Nephron progenitor cell (in vitro differentiated cells): ENCODE results near the gene ADCK2.
"Not testable (repeated sequence)": the region's sequence is repeated elsewhere in the genome, so short reads cannot be mapped to it uniquely, and the experiment has no call there.

Source experiments
- DNase-seq: peaks from one replicate; pipeline ENCODE4 v3.0.0; 2021
- H3K27ac Mint-ChIP-seq: 2 replicates; pipeline ENCODE4 v1.8.0; 2021; ENCODE audit warnings: mild to moderate bottlenecking, moderate library complexity, mixed read lengths
- H3K27me3 Mint-ChIP-seq: 2 replicates; pipeline ENCODE4 v1.8.0; 2021; ENCODE audit warnings: mild to moderate bottlenecking, low read depth, mixed read lengths; ENCODE audit not compliant: poor library complexity
- H3K36me3 Mint-ChIP-seq: 2 replicates; pipeline ENCODE4 v1.8.0; 2021; ENCODE audit warnings: low read depth, mixed read lengths
- H3K4me1 Mint-ChIP-seq: 2 replicates; pipeline ENCODE4 v1.8.0; 2021; ENCODE audit warnings: mixed read lengths
- H3K4me3 Mint-ChIP-seq: 2 replicates; pipeline ENCODE4 v1.8.0; 2021; ENCODE audit warnings: mild to moderate bottlenecking, moderate library complexity, mixed read lengths
- H3K9me3 Mint-ChIP-seq: 2 replicates; pipeline ENCODE4 v1.8.0; 2021; ENCODE audit warnings: mild to moderate bottlenecking, moderate library complexity, mixed read lengths
- TF ChIP-seq, protein P1 (sequence below): fragments of 200-600 bp; sonication (generic); IDR thresholded peaks from 2 replicates; pipeline ENCODE4 v1.5.0; 2021; ENCODE audit warnings: antibody characterized with exemption

Gene ADCK2

GRCh38 chr7:140685407-140686087 lies 12.8 kb downstream of the ADCK2 start:
- Mint-ChIP-seq H3K27me3 (peaks cover 4% of the 10 kb centered on the region), H3K4me1 (peaks cover 19% of the 10 kb centered on the region)

GRCh38 chr7:140686921-140687320 lies 14.2 kb downstream of the ADCK2 start:
- H3K4me3 Mint-ChIP-seq: no peak overlapping the region
- no peaks in the 10 kb centered on the region for H3K9me3 Mint-ChIP-seq
- H3K27me3 Mint-ChIP-seq: peaks cover 4% of the 10 kb centered on the region
- H3K4me1 Mint-ChIP-seq: peaks cover 23% of the 10 kb centered on the region
- no peak overlapping the region for H3K27ac Mint-ChIP-seq
- peaks cover 25% of the 10 kb centered on the region for H3K36me3 Mint-ChIP-seq
- DNase-seq: no peak
- TF ChIP-seq, protein P1, sequence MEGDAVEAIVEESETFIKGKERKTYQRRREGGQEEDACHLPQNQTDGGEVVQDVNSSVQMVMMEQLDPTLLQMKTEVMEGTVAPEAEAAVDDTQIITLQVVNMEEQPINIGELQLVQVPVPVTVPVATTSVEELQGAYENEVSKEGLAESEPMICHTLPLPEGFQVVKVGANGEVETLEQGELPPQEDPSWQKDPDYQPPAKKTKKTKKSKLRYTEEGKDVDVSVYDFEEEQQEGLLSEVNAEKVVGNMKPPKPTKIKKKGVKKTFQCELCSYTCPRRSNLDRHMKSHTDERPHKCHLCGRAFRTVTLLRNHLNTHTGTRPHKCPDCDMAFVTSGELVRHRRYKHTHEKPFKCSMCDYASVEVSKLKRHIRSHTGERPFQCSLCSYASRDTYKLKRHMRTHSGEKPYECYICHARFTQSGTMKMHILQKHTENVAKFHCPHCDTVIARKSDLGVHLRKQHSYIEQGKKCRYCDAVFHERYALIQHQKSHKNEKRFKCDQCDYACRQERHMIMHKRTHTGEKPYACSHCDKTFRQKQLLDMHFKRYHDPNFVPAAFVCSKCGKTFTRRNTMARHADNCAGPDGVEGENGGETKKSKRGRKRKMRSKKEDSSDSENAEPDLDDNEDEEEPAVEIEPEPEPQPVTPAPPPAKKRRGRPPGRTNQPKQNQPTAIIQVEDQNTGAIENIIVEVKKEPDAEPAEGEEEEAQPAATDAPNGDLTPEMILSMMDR: no peak

More at GRCh38 chr7:140685407-140686087, 12.8 kb downstream of the ADCK2 start:
- Mint-ChIP-seq H3K27ac (no peak overlapping the region), H3K9me3 (no peaks in the 10 kb centered on the region), H3K36me3 (peaks cover 31% of the 10 kb centered on the region), H3K4me3 (no peak overlapping the region)
- no peak for DNase-seq
- TF ChIP-seq, protein P1: no peak

GRCh38 chr7:140688341-140688740 lies 15.6 kb downstream of the ADCK2 start:
- Mint-ChIP-seq H3K27ac (peak overlapping the region; percentile 69), H3K27me3 (peaks cover 4% of the 10 kb centered on the region), H3K4me3 (no peak overlapping the region), H3K36me3 (peaks cover 24% of the 10 kb centered on the region), H3K4me1 (peaks cover 17% of the 10 kb centered on the region), H3K9me3 (no peaks in the 10 kb centered on the region)
- TF ChIP-seq, protein P1: no peak
- no peak for DNase-seq

DNA sequence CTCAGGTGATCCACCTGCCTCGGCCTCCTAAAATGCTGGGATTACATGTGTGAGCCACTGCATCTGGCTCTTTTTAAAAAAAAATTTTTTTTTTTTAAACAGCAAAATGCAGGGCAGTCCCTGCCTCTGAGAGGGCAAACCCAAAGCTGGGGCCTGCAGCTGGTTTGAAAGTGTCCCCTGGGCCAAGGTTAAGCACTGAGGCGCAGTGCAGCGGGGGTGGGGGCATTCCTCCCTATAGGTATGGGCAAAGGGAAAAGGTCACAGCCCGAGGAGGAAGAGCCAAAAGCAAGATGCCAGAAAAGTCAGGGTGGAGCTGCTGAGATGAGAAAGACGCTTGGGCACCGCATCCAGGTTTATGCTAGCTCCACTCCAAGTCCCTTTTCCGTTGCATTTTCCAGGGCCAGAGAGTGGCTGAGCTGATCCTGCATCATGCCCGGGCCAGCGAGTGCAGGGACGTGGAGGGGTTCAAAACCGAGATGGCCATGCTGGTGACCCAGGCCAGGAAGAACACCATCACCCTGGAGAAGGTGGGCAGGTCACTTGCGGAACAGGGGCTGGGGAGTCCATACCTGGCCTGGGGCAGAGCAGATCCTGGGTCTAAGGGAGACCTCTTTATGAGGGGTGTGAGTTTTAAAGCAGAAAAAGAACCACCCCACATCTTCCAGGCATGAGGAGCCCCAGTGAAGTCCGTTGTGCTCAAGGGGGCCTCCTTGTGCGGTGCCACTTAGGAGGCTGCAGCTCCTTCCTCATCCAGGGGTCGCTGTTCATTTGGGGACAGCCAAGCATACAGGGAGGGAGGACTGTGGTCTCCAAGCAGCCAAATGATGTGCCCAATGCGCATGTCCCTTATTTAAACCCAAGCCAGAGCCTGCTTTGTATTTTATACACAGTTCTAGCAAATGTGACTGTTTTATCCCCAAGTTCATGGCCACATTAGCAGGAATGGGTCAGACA lies 16.7 kb downstream of the ADCK2 start:
- no peak overlapping the region for H3K27ac Mint-ChIP-seq
- no peaks in the 10 kb centered on the region for H3K9me3 Mint-ChIP-seq
- no peak for DNase-seq
- TF ChIP-seq, protein P1: no peak
- H3K4me3 Mint-ChIP-seq: no peak overlapping the region
- H3K4me1 Mint-ChIP-seq: peaks cover 7% of the 10 kb centered on the region
- H3K36me3 Mint-ChIP-seq: peaks cover 14% of the 10 kb centered on the region
- H3K27me3 Mint-ChIP-seq: peaks cover 7% of the 10 kb centered on the region

GRCh38 chr7:140691376-140692045 lies 18.8 kb downstream of the ADCK2 start:
- Mint-ChIP-seq H3K36me3 (peaks cover 10% of the 10 kb centered on the region), H3K4me3 (no peak overlapping the region), H3K27me3 (peaks cover 7% of the 10 kb centered on the region), H3K27ac (peak overlapping the region; percentile 75), H3K9me3 (no peaks in the 10 kb centered on the region), H3K4me1 (peaks cover 17% of the 10 kb centered on the region)
- TF ChIP-seq, protein P1: no peak
- no peak for DNase-seq

- Mint-ChIP-seq H3K4me1 (peaks cover 35% of the 10 kb centered on the region), H3K36me3 (peaks cover 13% of the 10 kb centered on the region)
- not testable (repeated sequence) for H3K9me3 Mint-ChIP-seq, H3K27ac Mint-ChIP-seq, H3K27me3 Mint-ChIP-seq, DNase-seq, H3K4me3 Mint-ChIP-seq
Measured at GRCh38 chr7:140693849-140694248, 21.1 kb downstream of the ADCK2 start.
